GM10266 (cell line): ENCODE results near the gene SNAI1.
"Not testable (repeated sequence)": the region's sequence is repeated elsewhere in the genome, so short reads cannot be mapped to it uniquely, and the experiment has no call there.

Experiments
- DNase-seq: peaks from one replicate; pipeline ENCODE4 v3.0.0; 2012; ENCODE audit errors: extremely low spot score
- TF ChIP-seq, protein P1 (sequence below): IDR thresholded peaks from 2 replicates; pipeline ENCODE4 v1.5.1; 2012; ENCODE audit warnings: mild to moderate bottlenecking, low read depth; ENCODE audit not compliant: control insufficient read depth, insufficient read depth; ENCODE audit errors: missing control alignments

Gene SNAI1

DNA sequence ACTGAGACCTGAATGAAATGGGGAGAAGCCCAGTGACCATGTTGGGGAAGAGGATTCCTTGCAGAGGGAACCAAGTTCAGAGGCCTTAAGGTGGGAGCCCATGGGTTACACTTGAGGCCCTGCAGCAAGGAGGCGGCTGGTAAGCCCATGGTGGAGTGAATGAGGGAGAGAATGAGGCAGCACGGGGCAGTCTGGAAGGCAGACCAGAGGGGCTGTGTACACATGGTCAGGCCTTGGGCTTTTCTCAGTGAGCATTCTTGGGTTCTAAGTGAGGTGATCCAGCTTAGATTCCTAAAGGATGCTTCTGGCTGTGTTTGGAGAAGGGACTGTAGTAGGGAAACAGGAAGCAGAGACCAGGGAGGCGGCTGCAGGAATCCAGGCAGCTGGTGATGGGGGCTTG is 27.6 kb upstream of the SNAI1 start:
- TF ChIP-seq, protein P1, sequence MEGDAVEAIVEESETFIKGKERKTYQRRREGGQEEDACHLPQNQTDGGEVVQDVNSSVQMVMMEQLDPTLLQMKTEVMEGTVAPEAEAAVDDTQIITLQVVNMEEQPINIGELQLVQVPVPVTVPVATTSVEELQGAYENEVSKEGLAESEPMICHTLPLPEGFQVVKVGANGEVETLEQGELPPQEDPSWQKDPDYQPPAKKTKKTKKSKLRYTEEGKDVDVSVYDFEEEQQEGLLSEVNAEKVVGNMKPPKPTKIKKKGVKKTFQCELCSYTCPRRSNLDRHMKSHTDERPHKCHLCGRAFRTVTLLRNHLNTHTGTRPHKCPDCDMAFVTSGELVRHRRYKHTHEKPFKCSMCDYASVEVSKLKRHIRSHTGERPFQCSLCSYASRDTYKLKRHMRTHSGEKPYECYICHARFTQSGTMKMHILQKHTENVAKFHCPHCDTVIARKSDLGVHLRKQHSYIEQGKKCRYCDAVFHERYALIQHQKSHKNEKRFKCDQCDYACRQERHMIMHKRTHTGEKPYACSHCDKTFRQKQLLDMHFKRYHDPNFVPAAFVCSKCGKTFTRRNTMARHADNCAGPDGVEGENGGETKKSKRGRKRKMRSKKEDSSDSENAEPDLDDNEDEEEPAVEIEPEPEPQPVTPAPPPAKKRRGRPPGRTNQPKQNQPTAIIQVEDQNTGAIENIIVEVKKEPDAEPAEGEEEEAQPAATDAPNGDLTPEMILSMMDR: no peak
- DNase-seq: no peak

DNA sequence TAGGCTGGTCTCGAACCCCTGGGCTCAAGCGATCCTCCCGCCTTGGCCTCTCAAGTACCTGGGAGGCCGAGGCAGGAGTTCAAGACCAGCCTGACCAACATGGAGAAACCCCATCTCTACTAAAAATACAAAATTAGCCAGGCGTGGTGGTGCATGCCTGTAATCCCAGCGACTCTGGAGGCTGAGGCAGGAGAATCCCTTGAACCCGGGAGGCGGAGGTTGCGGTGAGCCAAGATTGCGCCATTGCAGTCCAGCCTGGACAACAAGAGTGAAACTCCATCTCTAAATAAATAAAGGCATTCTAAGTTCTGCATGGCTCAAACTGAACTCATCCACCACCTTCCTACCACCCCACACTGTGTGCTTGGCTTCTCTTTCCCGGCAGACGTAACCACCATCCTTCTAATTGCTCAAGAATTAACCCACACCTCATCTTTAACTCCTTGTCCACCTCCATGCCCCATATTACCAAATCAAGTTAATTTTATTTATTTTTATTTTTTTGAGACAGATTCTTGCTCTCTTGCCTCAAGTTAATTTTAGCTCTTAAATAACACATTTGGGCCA is 26.9 kb upstream of the SNAI1 start:
- DNase-seq: not testable (repeated sequence)

- DNase-seq: no peak
- TF ChIP-seq, protein P1: no peak
These were observed 26.1 kb upstream of the SNAI1 start for GRCh38 chr20:49956689-49957088.

DNA sequence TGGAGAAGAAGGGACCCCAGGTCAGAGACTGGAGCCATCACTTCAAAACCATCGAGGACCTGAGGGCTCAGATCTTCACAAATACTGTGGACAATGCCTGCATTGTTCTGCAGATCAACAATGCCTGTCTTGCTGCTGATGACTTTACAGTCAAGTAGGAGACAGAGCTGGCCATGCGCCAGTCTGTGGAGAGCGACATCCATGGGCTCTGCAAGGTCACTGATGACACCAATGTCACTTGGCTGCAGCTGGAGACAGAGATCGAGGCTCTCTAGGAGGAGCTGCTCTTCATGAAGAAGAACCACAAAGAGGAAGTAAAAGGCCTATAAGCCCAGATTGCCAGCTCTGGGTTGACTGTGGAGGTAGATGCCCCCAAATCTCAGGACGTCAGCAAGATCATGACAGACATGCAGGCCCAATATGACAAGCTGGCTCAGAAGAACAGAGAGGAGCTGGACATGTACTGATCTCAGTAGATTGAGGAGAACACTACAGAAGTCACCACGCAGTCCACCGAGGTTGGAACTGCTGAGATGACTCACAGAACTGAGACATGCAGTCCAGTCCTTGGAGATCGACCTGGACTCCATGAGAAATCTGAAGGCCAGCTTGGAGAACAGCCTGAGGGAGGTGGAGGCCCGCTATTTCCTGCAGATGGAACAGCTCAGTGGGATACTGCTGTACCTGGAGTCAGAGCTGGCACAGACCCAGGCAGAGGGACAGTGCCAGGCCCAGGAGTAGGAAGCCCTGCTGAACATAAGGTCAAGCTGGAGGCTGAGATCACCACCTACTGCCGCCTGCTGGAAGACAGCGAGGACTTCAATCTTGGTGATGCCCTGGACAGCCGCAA is 25.5 kb upstream of the SNAI1 start:
- not testable (repeated sequence) for DNase-seq

DNA sequence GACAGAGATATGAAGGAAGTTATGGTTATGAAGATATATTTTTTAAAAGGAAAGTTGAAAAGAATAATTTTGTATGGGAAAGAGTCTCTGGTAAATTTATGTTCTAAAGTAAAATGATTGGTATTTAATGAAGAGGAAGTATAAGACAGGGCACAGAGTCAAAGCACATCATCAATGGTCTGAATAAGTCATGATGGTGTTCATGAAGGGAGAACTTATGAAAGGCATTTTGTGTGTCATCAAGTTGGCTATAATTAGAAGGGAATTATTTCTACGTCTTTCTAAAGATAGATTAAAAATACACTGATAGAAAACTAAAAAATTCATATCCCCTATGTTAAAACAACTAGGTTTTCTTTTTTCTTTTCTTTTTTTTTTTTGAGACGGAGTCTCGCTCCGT is 21.4 kb upstream of the SNAI1 start:
- TF ChIP-seq, protein P1: no peak
- DNase-seq: no peak

DNA sequence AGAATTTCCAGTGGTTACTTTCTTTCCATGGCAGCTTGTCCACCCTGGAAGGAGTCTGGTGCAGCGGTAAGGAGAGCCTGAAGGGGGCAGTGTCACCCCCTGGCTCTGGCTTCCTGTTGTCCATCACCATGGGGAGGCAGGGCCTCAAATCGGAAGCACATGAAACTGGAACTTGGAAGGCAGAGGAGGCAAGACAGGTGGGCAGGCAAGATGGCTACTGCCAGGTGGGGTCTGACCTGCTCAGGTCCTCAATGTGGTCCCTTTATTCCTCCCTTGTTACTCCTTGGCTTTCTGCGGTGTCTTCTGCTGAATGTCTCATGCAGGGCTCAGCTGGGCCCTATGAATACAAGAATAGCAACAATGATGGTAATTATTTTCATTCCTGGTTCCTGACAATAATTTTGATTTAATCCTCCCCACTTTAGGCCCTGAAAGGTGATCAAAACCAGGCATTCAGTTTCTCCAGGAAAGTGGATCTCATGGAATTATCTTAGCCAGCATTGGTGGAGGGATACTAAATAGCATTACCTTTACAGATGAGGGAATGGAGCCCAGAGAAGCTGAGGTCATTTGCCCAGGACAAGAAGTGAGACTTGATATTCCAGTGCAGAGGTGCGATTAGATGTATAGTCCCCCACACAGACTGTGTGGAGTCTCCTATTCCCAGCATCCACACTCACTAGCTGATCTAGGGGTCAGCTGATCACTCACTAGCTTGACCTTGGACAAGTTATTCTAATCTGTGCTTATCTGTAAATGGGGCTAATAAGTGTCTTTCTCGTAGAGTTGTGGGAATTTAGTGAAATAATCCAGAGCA is 17.6 kb upstream of the SNAI1 start:
- DNase-seq: peak; percentile 62
- TF ChIP-seq, protein P1: peak; percentile 48

GRCh38 chr20:49965781-49966305 is 16.9 kb upstream of the SNAI1 start:
- TF ChIP-seq, protein P1: no peak
- no peak for DNase-seq

- TF ChIP-seq, protein P1: no peak
These were observed 15.9 kb upstream of the SNAI1 start for GRCh38 chr20:49966861-49967260.

More at GRCh38 chr20:49966861-49967260, 15.9 kb upstream of the SNAI1 start:
- DNase-seq: no peak
